T-helper 2 cell (primary cell): ENCODE measurements around the gene NUDT9.
A peak's percentile ranks its signal among the peaks of the same experiment; 100 is the strongest.
"Not testable (repeated sequence)": the region's sequence is repeated elsewhere in the genome, so short reads cannot be mapped to it uniquely, and the experiment has no call there.

Source experiments
- DNase-seq, 5 experiments: peaks; one replicate each; pipeline versions ENCODE4 v3.0.0 to v3.0.0-alpha.2; 2012 to 2022

NUDT9 gene

GRCh38 chr4:87410157-87410556 is 12.2 kb upstream of the NUDT9 start:
- DNase-seq, result no peak

- DNase-seq, result no peak
Observed at GRCh38 chr4:87410679-87411078, 11.7 kb upstream of the NUDT9 start.

GRCh38 chr4:87414816-87415215 is 7.6 kb upstream of the NUDT9 start:
- DNase-seq, result no peak

GRCh38 chr4:87416965-87417364 is 5.4 kb upstream of the NUDT9 start:
- no peak for DNase-seq

DNA sequence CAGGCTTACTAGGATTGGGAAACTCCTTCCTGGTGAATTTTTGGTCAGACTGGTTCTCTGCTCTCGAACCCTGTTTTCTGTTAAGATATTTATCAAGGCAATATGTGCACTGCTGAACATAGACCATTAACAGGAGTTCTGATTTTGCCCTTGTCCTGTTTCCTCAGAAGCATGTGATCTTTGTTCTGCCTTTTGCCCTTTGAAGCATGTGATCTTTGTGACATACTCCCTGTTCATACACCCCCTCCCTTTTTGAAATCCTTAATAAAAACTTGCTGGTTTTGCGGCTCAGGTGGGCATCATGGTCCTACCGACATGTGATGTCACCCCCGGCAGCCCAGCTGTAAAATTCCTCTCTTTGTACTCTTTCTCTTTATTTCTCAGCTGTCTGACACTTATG is 4.0 kb upstream of the NUDT9 start:
- not testable (repeated sequence) for DNase-seq

GRCh38 chr4:87419578-87420249 is 2.7 kb upstream of the NUDT9 start:
- DNase-seq, result no peak

- DNase-seq, result no peak
Observed at GRCh38 chr4:87420276-87420830, 2.0 kb upstream of the NUDT9 start.

GRCh38 chr4:87423317-87424098 is 1.1 kb downstream of the NUDT9 start:
- peak in 1 of 5 experiments; percentile 26 for DNase-seq

- DNase-seq, result not testable (repeated sequence)
Observed at GRCh38 chr4:87424099-87424543, 1.7 kb downstream of the NUDT9 start.

- DNase-seq, result no peak
Observed at GRCh38 chr4:87425711-87426110, 3.3 kb downstream of the NUDT9 start.

DNA sequence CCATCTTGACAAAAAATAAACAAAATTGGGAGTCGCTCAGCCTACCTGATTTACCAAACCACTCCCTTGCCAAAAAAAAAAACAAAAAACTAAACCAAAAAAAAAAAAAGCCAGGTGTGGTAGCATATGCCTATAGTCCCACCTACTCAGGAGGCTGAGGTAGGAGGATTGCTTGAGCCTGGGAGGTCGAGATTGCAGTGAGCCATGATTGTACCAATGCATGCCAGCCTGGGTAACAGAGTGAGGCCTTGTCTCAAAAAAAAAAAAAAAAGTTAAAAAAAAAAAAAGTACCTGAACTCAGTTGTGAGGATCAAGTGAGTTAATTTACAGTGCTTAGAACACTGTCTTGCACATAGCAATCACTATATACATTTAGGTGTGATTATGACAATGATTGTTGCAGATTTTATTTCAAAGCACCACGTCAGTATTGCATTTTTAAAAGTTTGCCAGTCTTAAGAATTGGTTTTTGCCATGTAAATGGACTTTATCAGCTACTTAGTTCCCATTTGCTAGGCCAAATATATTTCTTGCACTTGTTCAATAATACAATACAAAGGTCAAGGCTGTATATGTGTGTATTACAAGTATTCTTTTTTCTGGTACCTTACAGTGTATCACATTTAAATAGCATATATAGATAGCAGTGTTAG is 4.6 kb downstream of the NUDT9 start:
- no peak for DNase-seq

DNA sequence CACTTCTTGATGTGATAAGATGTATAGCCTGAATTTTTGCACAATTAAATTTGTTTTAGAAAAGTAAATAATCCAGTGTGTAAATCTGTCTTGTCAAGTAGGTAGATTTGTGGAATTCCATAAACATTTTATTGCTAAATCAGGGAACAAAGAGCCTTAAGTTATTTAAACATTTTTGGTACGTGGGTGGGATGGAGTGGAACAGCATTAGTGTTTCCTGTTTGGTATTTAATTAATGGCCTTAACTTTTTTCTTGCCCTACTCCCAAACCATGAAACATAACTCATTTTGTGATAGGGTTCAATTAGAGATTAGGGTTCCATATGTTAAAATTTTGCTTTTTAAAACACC is 5.1 kb downstream of the NUDT9 start:
- DNase-seq, result no peak

- no peak for DNase-seq
Observed at GRCh38 chr4:87428979-87429378, 6.6 kb downstream of the NUDT9 start.

- no peak for DNase-seq
Observed at GRCh38 chr4:87430038-87430437, 7.7 kb downstream of the NUDT9 start.

DNA sequence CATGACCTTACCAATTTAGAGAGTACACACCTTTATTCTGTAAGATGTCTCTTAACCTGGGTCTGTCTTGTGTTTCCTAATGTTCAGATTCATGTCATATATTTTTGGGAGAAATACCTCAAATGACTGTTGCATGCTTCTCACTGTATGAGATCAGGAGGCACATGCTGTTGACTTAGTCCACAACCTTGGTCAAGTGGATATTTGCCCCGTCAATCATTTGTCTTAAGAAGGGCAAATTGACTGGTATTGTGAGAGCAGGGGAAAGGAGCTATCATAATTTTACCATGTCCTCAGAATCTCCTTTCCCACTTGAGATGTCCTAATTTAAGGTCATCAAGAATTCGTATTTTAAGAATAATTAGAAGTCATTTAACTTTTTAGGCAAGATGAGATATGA is 11.0 kb downstream of the NUDT9 start:
- DNase-seq, result no peak

DNA sequence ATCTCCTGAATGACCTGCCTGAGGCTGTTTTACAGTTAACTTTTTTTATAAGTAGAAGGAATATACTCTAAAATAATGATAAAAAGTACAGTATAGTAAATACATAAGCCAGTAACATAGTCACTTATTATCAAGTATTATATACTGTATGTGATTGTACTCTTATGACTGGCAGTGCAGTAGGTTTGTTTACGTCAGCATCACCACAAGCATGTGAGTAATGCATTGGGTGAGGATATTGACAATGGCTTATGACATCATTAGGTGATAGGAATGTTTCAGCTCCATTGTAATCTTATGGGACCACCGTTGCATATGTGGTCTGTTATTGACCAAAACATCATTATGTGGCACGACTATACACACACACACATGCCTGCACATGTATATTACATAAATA is 20.5 kb downstream of the NUDT9 start:
- no peak for DNase-seq

- DNase-seq, result no peak
Observed at GRCh38 chr4:87444741-87445140, 22.4 kb downstream of the NUDT9 start.

- no peak for DNase-seq
Observed at GRCh38 chr4:87445964-87446363, 23.6 kb downstream of the NUDT9 start.

GRCh38 chr4:87446375-87446774 is 24.0 kb downstream of the NUDT9 start:
- DNase-seq, result not testable (repeated sequence)

GRCh38 chr4:87451537-87451936 is 29.2 kb downstream of the NUDT9 start:
- DNase-seq, result no peak

DNA sequence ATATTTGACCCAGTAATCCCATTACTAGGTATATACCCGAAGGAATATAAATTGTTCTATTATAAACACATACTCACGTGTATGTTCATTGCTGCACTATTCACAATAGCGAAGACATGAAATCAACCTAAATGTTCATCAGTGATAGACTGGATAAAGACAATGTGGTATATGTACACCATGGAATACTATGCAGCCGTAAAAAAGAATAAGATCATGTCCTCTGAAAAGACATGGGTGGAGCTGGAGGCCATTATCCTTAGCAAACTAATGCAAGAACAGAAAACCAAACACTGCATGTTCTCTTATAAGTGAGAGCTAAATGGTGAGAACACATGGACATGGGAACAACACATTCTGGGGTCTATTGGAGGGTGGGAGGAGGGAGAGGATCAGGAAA is 36.5 kb downstream of the NUDT9 start:
- DNase-seq, result no peak

DNA sequence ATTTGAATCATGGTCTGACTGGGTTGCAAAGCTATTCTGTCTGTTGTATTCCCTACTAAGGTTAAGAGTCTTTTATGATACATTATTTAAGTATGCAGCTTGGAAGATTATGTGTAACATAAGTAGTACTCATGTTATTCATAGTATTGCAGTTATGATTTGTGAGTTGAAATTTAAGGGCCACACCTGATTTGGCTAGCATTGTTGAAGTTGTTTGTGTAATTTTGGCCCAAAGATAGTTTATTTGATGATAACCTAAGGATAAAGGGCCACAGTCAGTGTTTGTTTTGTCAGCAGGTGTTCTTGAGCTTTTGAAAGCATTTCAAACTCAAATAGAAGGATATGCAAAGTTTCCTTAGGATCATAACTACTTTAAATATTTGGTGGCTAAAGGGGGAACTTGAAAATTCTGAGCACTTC is 38.9 kb downstream of the NUDT9 start:
- DNase-seq, result no peak

DNA sequence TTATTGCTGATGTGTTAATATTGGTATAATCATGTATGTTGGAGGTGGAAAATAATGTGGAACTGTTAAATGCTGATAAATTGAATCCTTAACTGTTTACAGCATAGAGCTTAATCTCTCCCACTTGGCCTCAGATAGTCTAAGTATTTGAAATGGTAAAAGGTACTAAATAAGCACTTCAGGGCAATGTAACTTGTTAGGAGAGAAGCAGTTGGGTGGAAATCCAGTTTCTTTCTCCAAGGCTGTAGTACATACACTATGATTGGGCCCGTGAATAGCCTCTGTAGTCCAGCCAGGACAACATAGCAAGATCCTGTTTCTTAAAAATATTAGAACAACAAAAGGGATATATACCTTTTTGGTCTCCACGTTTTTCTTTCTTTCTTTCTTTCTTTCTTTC is 39.7 kb downstream of the NUDT9 start:
- no peak for DNase-seq
